ENCODE measurements around the gene RFNG.

DNA sequence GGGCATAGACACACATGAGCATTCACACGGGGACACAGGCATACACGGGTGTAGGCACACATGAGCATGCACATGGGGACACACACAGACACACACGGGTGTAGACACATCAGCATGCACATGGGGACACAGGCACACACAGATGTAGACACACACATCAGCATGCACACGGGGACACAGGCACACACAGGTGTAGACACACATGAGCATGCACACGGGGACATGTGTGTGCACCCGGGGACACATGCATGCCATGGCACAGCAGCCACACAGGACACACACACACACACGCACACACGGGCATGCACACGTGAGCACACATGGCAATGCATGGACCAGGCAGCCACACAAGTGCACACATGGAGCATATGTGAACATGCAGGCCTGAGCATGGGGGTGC is 9.0 kb downstream of the RFNG start:
- TF ChIP-seq, protein P1, sequence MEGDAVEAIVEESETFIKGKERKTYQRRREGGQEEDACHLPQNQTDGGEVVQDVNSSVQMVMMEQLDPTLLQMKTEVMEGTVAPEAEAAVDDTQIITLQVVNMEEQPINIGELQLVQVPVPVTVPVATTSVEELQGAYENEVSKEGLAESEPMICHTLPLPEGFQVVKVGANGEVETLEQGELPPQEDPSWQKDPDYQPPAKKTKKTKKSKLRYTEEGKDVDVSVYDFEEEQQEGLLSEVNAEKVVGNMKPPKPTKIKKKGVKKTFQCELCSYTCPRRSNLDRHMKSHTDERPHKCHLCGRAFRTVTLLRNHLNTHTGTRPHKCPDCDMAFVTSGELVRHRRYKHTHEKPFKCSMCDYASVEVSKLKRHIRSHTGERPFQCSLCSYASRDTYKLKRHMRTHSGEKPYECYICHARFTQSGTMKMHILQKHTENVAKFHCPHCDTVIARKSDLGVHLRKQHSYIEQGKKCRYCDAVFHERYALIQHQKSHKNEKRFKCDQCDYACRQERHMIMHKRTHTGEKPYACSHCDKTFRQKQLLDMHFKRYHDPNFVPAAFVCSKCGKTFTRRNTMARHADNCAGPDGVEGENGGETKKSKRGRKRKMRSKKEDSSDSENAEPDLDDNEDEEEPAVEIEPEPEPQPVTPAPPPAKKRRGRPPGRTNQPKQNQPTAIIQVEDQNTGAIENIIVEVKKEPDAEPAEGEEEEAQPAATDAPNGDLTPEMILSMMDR (IDR thresholded peaks at IDR 0.05) = no peak
- TF ChIP-seq ZFX (IDR thresholded peaks at IDR 0.05; ENCODE audit: borderline replicate concordance) = no peak
